A204.1 (cell line): ENCODE results near the gene ATG4D.
"Not testable (repeated sequence)": the region's sequence is repeated elsewhere in the genome, so short reads cannot be mapped to it uniquely, and the experiment has no call there.

ENCODE experiments used
- FAIRE-seq: peaks from 2 replicates; lab custom pipeline; 2012; peaks lifted over from hg19 to GRCh38; lab: Jason Lieb, UNC

The ATG4D gene

GRCh38 chr19:10519421-10519820, 24.3 kb upstream of the ATG4D start:
- no peak for FAIRE-seq

GRCh38 chr19:10520652-10521318, 22.9 kb upstream of the ATG4D start:
- FAIRE-seq = no peak

- no peak for FAIRE-seq
Observed at GRCh38 chr19:10521461-10522171, 22.1 kb upstream of the ATG4D start.

- no peak for FAIRE-seq
Observed at GRCh38 chr19:10523135-10523636, 20.5 kb upstream of the ATG4D start.

- peak; percentile 65 for FAIRE-seq
Observed at GRCh38 chr19:10525636-10526035, 18.1 kb upstream of the ATG4D start.

GRCh38 chr19:10526887-10527286, 16.8 kb upstream of the ATG4D start:
- not testable (repeated sequence) for FAIRE-seq

GRCh38 chr19:10532457-10532856, 11.2 kb upstream of the ATG4D start:
- FAIRE-seq = no peak

GRCh38 chr19:10533646-10534386, 9.9 kb upstream of the ATG4D start:
- FAIRE-seq = no peak

GRCh38 chr19:10535613-10536012, 8.1 kb upstream of the ATG4D start:
- no peak for FAIRE-seq

- FAIRE-seq = no peak
Observed at GRCh38 chr19:10537668-10538067, 6.0 kb upstream of the ATG4D start.

GRCh38 chr19:10538204-10538983, 5.3 kb upstream of the ATG4D start:
- no peak for FAIRE-seq

- not testable (repeated sequence) for FAIRE-seq
Observed at GRCh38 chr19:10539016-10539415, 4.7 kb upstream of the ATG4D start.

- FAIRE-seq = no peak
Observed at GRCh38 chr19:10543059-10543419, 665 bp upstream of the ATG4D start.

GRCh38 chr19:10544242-10544752, 593 bp downstream of the ATG4D start:
- FAIRE-seq = no peak

- FAIRE-seq = no peak
Observed at GRCh38 chr19:10544753-10545251, 1.1 kb downstream of the ATG4D start.

GRCh38 chr19:10546817-10547216, 3.1 kb downstream of the ATG4D start:
- no peak for FAIRE-seq

- FAIRE-seq = no peak
Observed at GRCh38 chr19:10548746-10549276, 5.1 kb downstream of the ATG4D start.

GRCh38 chr19:10549733-10550132, 6.0 kb downstream of the ATG4D start:
- no peak for FAIRE-seq

- no peak for FAIRE-seq
Observed at GRCh38 chr19:10550336-10550735, 6.6 kb downstream of the ATG4D start.

- not testable (repeated sequence) for FAIRE-seq
Observed at GRCh38 chr19:10551006-10551405, 7.3 kb downstream of the ATG4D start.

GRCh38 chr19:10551698-10552301, 8.1 kb downstream of the ATG4D start:
- no peak for FAIRE-seq
